IMR-90 (cell line): ENCODE measurements around the gene LRRFIP1. TPM values are rescaled to one million over a fixed set of nuclear protein-coding genes. Genes with fewer than 3 reads are reported as not detected.

Source experiments
- ATAC-seq: fragments of 200-7000 bp; cut with Tn5 transposase; 2 replicates; pipeline ENCODE4 v1.9.1; 2020; ENCODE audit warnings: low read depth, mild to moderate bottlenecking, moderate library complexity
- BruUV-seq: library from RNA; stranded (reverse); fragments of 400-500 nt; replicated peaks from 2 replicates; lab custom pipeline; 2021; lab: Mats Ljungman, UMichigan
- CTCF ChIA-PET: fragments of 300-600 bp; formaldehyde crosslinking; extraction: SDS; loops from one replicate; lab custom pipeline; 2021; ENCODE audit warnings: antibody characterized with exemption; lab: Yijun Ruan, JAX
- POLR2A ChIA-PET: fragments of 300-600 bp; sonication (Branson Sonifier 250); formaldehyde crosslinking; loops from one replicate; lab custom pipeline; 2022; ENCODE audit warnings: antibody characterized with exemption; ENCODE audit not compliant: unreplicated experiment; lab: Charles Lee
- DNase-seq: peaks from one replicate; pipeline ENCODE4 v3.0.0; 2013
- H2AFZ ChIP-seq: replicated peaks from 2 replicates; pipeline ENCODE3; 2013; ENCODE audit warnings: low read length, mild to moderate bottlenecking; ENCODE audit not compliant: poor library complexity
- H2AK5ac ChIP-seq: 2 replicates; pipeline ENCODE4 v1.6.1; 2013; ENCODE audit warnings: low read depth, low read length, inconsistent platforms
- H2AK9ac ChIP-seq: replicated peaks from 2 replicates; pipeline ENCODE3; 2013; ENCODE audit warnings: mild to moderate bottlenecking, low read depth, low read length, moderate library complexity; ENCODE audit not compliant: poor library complexity
- H2BK120ac ChIP-seq: 2 replicates; pipeline ENCODE4 v1.6.1; 2013; ENCODE audit warnings: low read depth, low read length, inconsistent platforms
- H2BK15ac ChIP-seq: 3 replicates; pipeline ENCODE4 v1.6.1; 2013; ENCODE audit warnings: low read depth, low read length, inconsistent platforms
- H2BK20ac ChIP-seq: 2 replicates; pipeline ENCODE4 v1.6.1; 2013; ENCODE audit warnings: low read depth, mild to moderate bottlenecking, inconsistent platforms, low read length, moderate library complexity
- H2BK5ac ChIP-seq: 2 replicates; pipeline ENCODE4 v1.6.1; 2013; ENCODE audit warnings: mild to moderate bottlenecking, low read depth, low read length, inconsistent platforms; ENCODE audit not compliant: poor library complexity, severe bottlenecking
- H3K14ac ChIP-seq: replicated peaks from 2 replicates; pipeline ENCODE4 v1.6.1; 2013; ENCODE audit warnings: low read depth, low read length, inconsistent platforms
- H3K18ac ChIP-seq: 2 replicates; pipeline ENCODE4 v1.6.1; 2013; ENCODE audit warnings: low read depth, low read length, control low read depth
- H3K23ac ChIP-seq: 2 replicates; pipeline ENCODE4 v1.6.1; 2013; ENCODE audit warnings: low read depth, low read length, inconsistent platforms
- H3K27ac ChIP-seq: 2 replicates; pipeline ENCODE4 v1.5.1; 2013; ENCODE audit warnings: mild to moderate bottlenecking, control low read depth, low read length; ENCODE audit not compliant: insufficient read depth
- H3K27me3 ChIP-seq: 2 replicates; pipeline ENCODE4 v1.6.1; 2013; ENCODE audit warnings: low read length; ENCODE audit not compliant: control insufficient read depth, insufficient read depth
- H3K36me3 ChIP-seq: 2 replicates; pipeline ENCODE4 v1.6.1; 2013; ENCODE audit warnings: low read length, mixed read lengths; ENCODE audit not compliant: control insufficient read depth, insufficient read depth
- H3K4ac ChIP-seq: 2 replicates; pipeline ENCODE4 v1.6.1; 2013; ENCODE audit warnings: low read depth, low read length, inconsistent platforms
- H3K4me1 ChIP-seq: 2 replicates; pipeline ENCODE4 v1.6.1; 2013; ENCODE audit warnings: low read length, mixed read lengths; ENCODE audit not compliant: control insufficient read depth, insufficient read depth
- H3K4me2 ChIP-seq: 2 replicates; pipeline ENCODE4 v1.6.1; 2013; ENCODE audit warnings: low read depth, mild to moderate bottlenecking, control low read depth, low read length, moderate library complexity
- H3K4me3 ChIP-seq: 2 replicates; pipeline ENCODE4 v1.5.1; 2013; ENCODE audit warnings: low read depth, mild to moderate bottlenecking, control low read depth, low read length, moderate library complexity; ENCODE audit not compliant: insufficient read depth
- H3K56ac ChIP-seq: 2 replicates; pipeline ENCODE4 v1.6.1; 2013; ENCODE audit warnings: low read length, inconsistent platforms; ENCODE audit not compliant: insufficient read depth; ENCODE audit errors: extremely low read depth
- H3K79me1 ChIP-seq, 2 experiments: 2 replicates each; pipeline ENCODE4 v1.6.1; 2013; ENCODE audit warnings: low read length in 2 of 2, inconsistent platforms in 1 of 2, low read depth in 1 of 2
- H3K9ac ChIP-seq: 2 replicates; pipeline ENCODE4 v1.6.1; 2013; ENCODE audit warnings: low read depth, low read length, control low read depth
- H3K9me1 ChIP-seq: 2 replicates; pipeline ENCODE4 v1.6.1; 2013; ENCODE audit warnings: low read length, inconsistent platforms; ENCODE audit not compliant: insufficient read depth
- H3K9me3 ChIP-seq: 2 replicates; pipeline ENCODE4 v1.6.1; 2013; ENCODE audit warnings: low read length; ENCODE audit not compliant: control insufficient read depth, insufficient read depth
- H4K20me1 ChIP-seq: 2 replicates; pipeline ENCODE4 v1.6.1; 2013; ENCODE audit warnings: low read length, inconsistent platforms; ENCODE audit not compliant: insufficient read depth
- H4K5ac ChIP-seq: 2 replicates; pipeline ENCODE4 v1.6.1; 2013; ENCODE audit warnings: mild to moderate bottlenecking, low read depth, low read length, control low read depth
- H4K8ac ChIP-seq, 2 experiments: 2 replicates each; pipeline ENCODE4 v1.6.1; 2013; ENCODE audit warnings: low read depth in 2 of 2, low read length in 2 of 2, control low read depth in 1 of 2, inconsistent platforms in 1 of 2
- H4K91ac ChIP-seq: 2 replicates; pipeline ENCODE4 v1.6.1; 2013; ENCODE audit warnings: low read depth, low read length, inconsistent platforms; ENCODE audit not compliant: insufficient read depth
- BHLHE40 ChIP-seq: fragments of 150-350 bp; IDR thresholded peaks from 2 replicates; pipeline ENCODE4 v1.6.1; 2016; ENCODE audit warnings: mild to moderate bottlenecking, low read depth, low read length
- CEBPB ChIP-seq: IDR thresholded peaks from 2 replicates; pipeline ENCODE4 v1.6.1; 2012; ENCODE audit warnings: low read depth, low read length, improper control_type of control experiment
- CHD1 ChIP-seq: IDR thresholded peaks from 2 replicates; pipeline ENCODE4 v1.6.1; 2012; ENCODE audit warnings: low read depth, low read length, improper control_type of control experiment
- CTCF ChIP-seq: conservative IDR thresholded peaks from 2 replicates; pipeline ENCODE4 v1.5.1; 2012; ENCODE audit warnings: mild to moderate bottlenecking, low read depth, low read length, improper control_type of control experiment
- ELK1 ChIP-seq: fragments of 150-350 bp; IDR thresholded peaks from 2 replicates; pipeline ENCODE4 v1.6.1; 2016; ENCODE audit warnings: low read depth, mild to moderate bottlenecking, low read length, moderate library complexity, borderline replicate concordance
- FOS ChIP-seq: fragments of 150-350 bp; IDR thresholded peaks from 2 replicates; pipeline ENCODE4 v1.6.1; 2016; ENCODE audit warnings: low read depth, low read length
- MAFK ChIP-seq: IDR thresholded peaks from 2 replicates; pipeline ENCODE4 v1.6.1; 2012; ENCODE audit warnings: low read depth, low read length, improper control_type of control experiment
- NFE2L2 ChIP-seq: fragments of 150-350 bp; IDR thresholded peaks from 2 replicates; pipeline ENCODE4 v1.6.1; 2016; ENCODE audit warnings: low read depth, mild to moderate bottlenecking, low read length
- POLR2A ChIP-seq: IDR thresholded peaks from 2 replicates; pipeline ENCODE4 v1.6.1; 2012; ENCODE audit warnings: mild to moderate bottlenecking, low read depth, low read length
- RAD21 ChIP-seq: IDR thresholded peaks from 2 replicates; pipeline ENCODE4 v1.6.1; 2012; ENCODE audit warnings: low read length, improper control_type of control experiment
- RCOR1 ChIP-seq: IDR thresholded peaks from 2 replicates; pipeline ENCODE4 v1.6.1; 2012; ENCODE audit warnings: mild to moderate bottlenecking, low read length, improper control_type of control experiment; ENCODE audit not compliant: insufficient replicate concordance
- RFX5 ChIP-seq: IDR thresholded peaks from 2 replicates; pipeline ENCODE4 v1.8.0; 2012; ENCODE audit warnings: low read depth, mild to moderate bottlenecking, low read length, moderate library complexity
- SMC3 ChIP-seq: fragments of 150-350 bp; IDR thresholded peaks from 2 replicates; pipeline ENCODE4 v1.6.1; 2016; ENCODE audit warnings: low read depth, mild to moderate bottlenecking, antibody characterized with exemption, low read length, moderate library complexity
- WGBS, 2 experiments: methylation state at CpG; one replicate each; pipeline versions ENCODE4 v1.1.5 to v1.1.7; 2013; ENCODE audit warnings: missing lambda C conversion rate in 2 of 2; ENCODE audit not compliant: insufficient read length in 1 of 2; ENCODE audit errors: extremely low coverage in 2 of 2; 5-methylcytosine and 5-hydroxymethylcytosine counted together
- dilution Hi-C: fragments of 300-500 bp; cut with HindIII; formaldehyde crosslinking; loops from one replicate; pipeline ENCODE4 v1.14.3; 2018; ENCODE audit warnings: low sequenced_read_pairs; ENCODE audit not compliant: unreplicated experiment
- in situ Hi-C: fragments of 300-500 bp; cut with MboI; formaldehyde crosslinking; loops from 3 replicates; pipeline ENCODE4 v1.14.3; 2019; ENCODE audit warnings: low sequenced_read_pairs, inconsistent platforms, mixed read lengths
- intact Hi-C: fragments of 100-400 bp; cut with micrococcal nuclease; formaldehyde crosslinking; loops from 2 replicates; pipeline ENCODE4 v1.10.0; 2022
- polyA plus RNA-seq, 3 experiments: library from polyadenylated mRNA; depleted of rRNA; stranded (reverse); fragments of >200 nt; gene quantifications; 2 replicates each; pipeline ENCODE4 v1.2.3, GENCODE V29; 2012; ENCODE audit warnings: low replicate concordance in 1 of 3
- total RNA-seq: library from RNA; depleted of rRNA; stranded (reverse); fragments of >200 nt; gene quantifications from 2 replicates; pipeline ENCODE4 v1.2.3, GENCODE V29; 2012

The LRRFIP1 gene
- total and polyA plus RNA-seq, 2 of the 4 experiments (the other 2 are of a cell fraction): 52.2 to 54.4 TPM

- Histone ChIP-seq H3K18ac (no peak overlapping the region), H3K4me2 (no peak overlapping the region), H2AK9ac (no peak overlapping the region), H2AFZ (no peak overlapping the region), H3K4ac (no peak overlapping the region), H3K23ac (no peak overlapping the region), H4K8ac (no peak overlapping the region), H3K56ac (no peak overlapping the region), H4K20me1 (peaks cover 45% of the 10 kb centered on the region), H2BK120ac (no peak overlapping the region), H2AK5ac (no peak overlapping the region), H3K27ac (no peak overlapping the region), H4K91ac (no peak overlapping the region), H3K9ac (no peak overlapping the region), H3K9me1 (peaks cover 22% of the 10 kb centered on the region), H3K9me3 (0 out of 2 replicates have a peak, but pooled peaks cover 1% of the 10 kb centered on the region), H3K4me1 (no peaks in the 10 kb centered on the region; the same call in 1 of the 2 replicates), H2BK20ac (no peak overlapping the region), H3K79me1 (peaks cover 54 to 90% of the 10 kb centered on the region in 2 experiments), H2BK5ac (no peak overlapping the region), H3K36me3 (peaks cover 11% of the 10 kb centered on the region), H3K4me3 (no peak overlapping the region), H2BK15ac (no peak overlapping the region), H3K27me3 (no peaks in the 10 kb centered on the region), H3K14ac (no peak overlapping the region), H4K5ac (no peak overlapping the region)
- CTCF ChIA-PET: no interaction called here
- TF ChIP-seq CTCF (no peak), POLR2A (no peak), RAD21 (no peak), CEBPB (no peak), FOS (no peak), SMC3 (no peak), BHLHE40 (no peak), NFE2L2 (no peak), MAFK (no peak), RCOR1 (no peak), ELK1 (no peak), CHD1 (no peak), RFX5 (no peak)
- DNase-seq: no peak
- POLR2A ChIA-PET: interaction anchor here (0.6 kb wide), 1 partner anchor 39 kb away, joined by 7 read pairs; no protein-coding TSS in a partner anchor
- dilution Hi-C loops (no loop called here), in situ Hi-C loops (no loop called here), intact Hi-C loops (no loop called here)
- ATAC-seq: no peak
- WGBS, 2 experiments: 98% methylated on average over 8 of the region's 14 CpGs; no CpG with 5 or more reads in 1 of the 2 experiments
- no TSS peak for BruUV-seq
Observed at GRCh38 chr2:237643582-237644380, 16.4 kb downstream of the LRRFIP1 start.
